Liver (tissue), 3 donors: ENCODE results near the gene FN3K.

Source experiments
- CTCF ChIP-seq: fragments of 150-350 bp; IDR thresholded peaks from 2 replicates; pipeline ENCODE4 v1.5.1; 2017; ENCODE audit warnings: improper control_type of control experiment, low read depth, low read length; ENCODE audit not compliant: missing input control
- EGR1 ChIP-seq, 2 donors: IDR thresholded peaks; 2 replicates each; pipeline ENCODE4 v1.6.1; 2016 to 2018; ENCODE audit warnings: antibody characterized with exemption in 2 of 2, low read depth in 2 of 2
- GABPA ChIP-seq, 2 donors: IDR thresholded peaks in 1 of 2; conservative IDR thresholded peaks in 1 of 2; 2 replicates each; pipeline ENCODE4 v1.6.1; 2016; ENCODE audit warnings: antibody characterized with exemption in 2 of 2, mild to moderate bottlenecking in 1 of 2, moderate library complexity in 1 of 2
- MAX ChIP-seq: IDR thresholded peaks from 2 replicates; pipeline ENCODE4 v1.6.1; 2016; ENCODE audit warnings: antibody characterized with exemption
- donor health status: healthy.
- donor health status: healthy.

- TF ChIP-seq CTCF, result no peak
- TF ChIP-seq MAX, result no peak
- TF ChIP-seq EGR1 (IDR thresholded peaks at IDR 0.05; ENCODE audit: low read depth in 2 of 2), result no peak
- TF ChIP-seq GABPA (IDR thresholded peaks at IDR 0.05 in 1 of 2, conservative IDR thresholded peaks at IDR 0.05 in 1 of 2), result no peak
Observed at GRCh38 chr17:82702231-82702927, 33.0 kb upstream of the FN3K start.
